MCF 10A (cell line): ENCODE measurements around the gene TMBIM1. TPM values are rescaled to one million over a fixed set of nuclear protein-coding genes. Genes with fewer than 3 reads are reported as not detected.

Experiments
- BruUV-seq: library from RNA; stranded (reverse); fragments of 400-500 nt; replicated peaks from 2 replicates; lab custom pipeline; 2021; lab: Mats Ljungman, UMichigan
- CTCF ChIA-PET: fragments of 300-600 bp; sonication (Branson Sonifier 250); formaldehyde crosslinking; extraction: SDS; loops from one replicate; lab custom pipeline; 2021; ENCODE audit warnings: antibody characterized with exemption, inconsistent platforms; lab: Yijun Ruan, JAX
- POLR2A ChIA-PET: fragments of 300-600, 350-650 bp; sonication (Branson Sonifier 250); formaldehyde crosslinking; extraction: SDS; loops from one replicate; lab custom pipeline; 2020; ENCODE audit warnings: antibody characterized with exemption, inconsistent platforms; lab: Yijun Ruan, JAX
- DNase-seq: peaks from one replicate; pipeline ENCODE4 v3.0.0-alpha.2; 2018; ENCODE audit not compliant: unreplicated experiment
- H3K27ac Mint-ChIP-seq: one replicate; pipeline ENCODE4 v1.8.0; 2022; ENCODE audit warnings: mild to moderate bottlenecking, low read depth, mixed read lengths; ENCODE audit not compliant: unreplicated experiment
- H3K27me3 Mint-ChIP-seq: one replicate; pipeline ENCODE4 v1.8.0; 2022; ENCODE audit warnings: mixed read lengths; ENCODE audit not compliant: insufficient read depth, unreplicated experiment
- H3K36me3 Mint-ChIP-seq: one replicate; pipeline ENCODE4 v1.8.0; 2022; ENCODE audit warnings: mild to moderate bottlenecking, moderate library complexity, mixed read lengths; ENCODE audit not compliant: insufficient read depth, unreplicated experiment
- H3K4me1 Mint-ChIP-seq: one replicate; pipeline ENCODE4 v1.8.0; 2022; ENCODE audit warnings: mixed read lengths; ENCODE audit not compliant: insufficient read depth, unreplicated experiment
- H3K4me3 Mint-ChIP-seq: one replicate; pipeline ENCODE4 v1.8.0; 2022; ENCODE audit warnings: mild to moderate bottlenecking, moderate library complexity, mixed read lengths; ENCODE audit not compliant: unreplicated experiment
- H3K9me3 Mint-ChIP-seq: one replicate; pipeline ENCODE4 v1.8.0; 2022; ENCODE audit warnings: mixed read lengths; ENCODE audit not compliant: unreplicated experiment
- CTCF ChIP-seq: fragments of 200-600 bp; IDR thresholded peaks from one replicate; pipeline ENCODE4 v1.8.0; 2022; ENCODE audit warnings: antibody characterized with exemption, mild to moderate bottlenecking; ENCODE audit not compliant: unreplicated experiment
- intact Hi-C: fragments of 100-400 bp; cut with micrococcal nuclease; formaldehyde crosslinking; loops from 2 replicates; pipeline ENCODE4 v1.14.1; 2022
- total RNA-seq: library from RNA; stranded (reverse); gene quantifications from 2 replicates; pipeline ENCODE4 v1.2.3, GENCODE V29; 2022

The TMBIM1 gene
- total RNA-seq, 1 experiment from 2014 or later = 107 TPM

- DNase-seq = no peak
- no peaks in the 10 kb centered on the region for H3K27me3 Mint-ChIP-seq
- peaks cover 79% of the 10 kb centered on the region for H3K36me3 Mint-ChIP-seq
- peaks cover 37% of the 10 kb centered on the region for H3K4me1 Mint-ChIP-seq
- peak overlapping the region; percentile 97 for H3K4me3 Mint-ChIP-seq
- TF ChIP-seq CTCF = no peak
- ChIA-PET CTCF (interaction anchor here (0.5 to 7.7 kb wide), 26 partner anchors 12 to 1302 kb away, joined by 3 to 215 read pairs (median 4); partner anchors contain the start of genes ARPC2, CATIP, GPBAR1 and TMBIM1), POLR2A (interaction anchor here (0.9 to 8.0 kb wide), 15 partner anchors 15 to 978 kb away, joined by 3 to 390 read pairs (median 9); partner anchors contain the start of genes ARPC2, CATIP, CTDSP1 and TMBIM1)
- peak overlapping the region; percentile 88 for H3K27ac Mint-ChIP-seq
- no TSS peak for BruUV-seq
- intact Hi-C loops = loop anchor here (1.0 kb wide), 5 partner anchors 12 to 124 kb away; partner anchors contain the start of gene CATIP
- no peaks in the 10 kb centered on the region for H3K9me3 Mint-ChIP-seq
Measured at GRCh38 chr2:218271865-218272530, 20.3 kb downstream of the TMBIM1 start.

GRCh38 chr2:218271487-218271797, 20.9 kb downstream of the TMBIM1 start:
- Mint-ChIP-seq H3K4me1 (peaks cover 42% of the 10 kb centered on the region), H3K36me3 (peaks cover 74% of the 10 kb centered on the region), H3K9me3 (no peaks in the 10 kb centered on the region), H3K27ac (peak overlapping the region; percentile 88), H3K27me3 (no peaks in the 10 kb centered on the region), H3K4me3 (peak overlapping the region; percentile 97)
- intact Hi-C loops = no loop called here
- no TSS peak for BruUV-seq
- TF ChIP-seq CTCF = no peak
- ChIA-PET CTCF (interaction anchor here (0.6 to 7.7 kb wide), 24 partner anchors 11 to 1303 kb away, joined by 3 to 215 read pairs (median 4); partner anchors contain the start of genes ARPC2, CATIP, GPBAR1 and TMBIM1), POLR2A (interaction anchor here (0.9 to 8.0 kb wide), 14 partner anchors 16 to 978 kb away, joined by 3 to 390 read pairs (median 8); partner anchors contain the start of genes ARPC2, CATIP, CTDSP1 and TMBIM1)
- DNase-seq = no peak

- Mint-ChIP-seq H3K36me3 (peaks cover 73% of the 10 kb centered on the region), H3K4me3 (peak overlapping the region; percentile 97), H3K27ac (peak overlapping the region; percentile 88), H3K4me1 (peaks cover 42% of the 10 kb centered on the region), H3K9me3 (no peaks in the 10 kb centered on the region), H3K27me3 (no peaks in the 10 kb centered on the region)
- no peak for DNase-seq
- no peak for TF ChIP-seq CTCF
- CTCF ChIA-PET = interaction anchor here (0.6 to 7.7 kb wide), 24 partner anchors 11 to 1303 kb away, joined by 3 to 215 read pairs (median 4); partner anchors contain the start of genes ARPC2, CATIP, GPBAR1 and TMBIM1
- POLR2A ChIA-PET = interaction anchor here (0.6 to 8.0 kb wide), 30 partner anchors 9 to 979 kb away, joined by 3 to 390 read pairs (median 5); partner anchors contain the start of genes ANKZF1, ARPC2, ATG9A and CATIP
- intact Hi-C loops = no loop called here
- BruUV-seq = no TSS peak
Measured at GRCh38 chr2:218270721-218271486, 21.4 kb downstream of the TMBIM1 start.
